NCI-H128 (cell line): Measurements from ENCODE around the gene MAGI1.

Experiments used
- DNase-seq: peaks from one replicate; lab custom pipeline; 2025; ENCODE audit not compliant: unreplicated experiment; lab: John Stamatoyannopoulos, UW

Gene MAGI1

DNA sequence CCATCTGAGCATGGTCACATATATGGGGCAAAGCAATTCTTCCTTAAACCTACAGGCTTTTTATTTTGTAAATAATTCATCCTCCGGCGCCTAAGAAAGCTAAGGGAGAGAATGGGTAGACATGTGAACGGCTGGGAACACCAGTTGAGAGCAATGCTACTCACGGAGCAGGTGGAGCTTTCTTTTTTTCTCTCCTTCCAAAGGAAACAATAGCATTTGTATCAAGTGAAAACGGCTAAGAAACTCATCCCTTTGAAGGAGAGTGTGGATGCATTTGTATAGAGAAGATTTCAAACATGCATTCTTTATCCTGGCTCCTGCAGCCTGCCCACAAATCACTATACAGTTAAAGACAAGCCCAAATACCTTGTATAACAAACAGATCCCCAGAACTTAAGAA is 637.8 kb downstream of the MAGI1 start:
- no peak for DNase-seq

DNA sequence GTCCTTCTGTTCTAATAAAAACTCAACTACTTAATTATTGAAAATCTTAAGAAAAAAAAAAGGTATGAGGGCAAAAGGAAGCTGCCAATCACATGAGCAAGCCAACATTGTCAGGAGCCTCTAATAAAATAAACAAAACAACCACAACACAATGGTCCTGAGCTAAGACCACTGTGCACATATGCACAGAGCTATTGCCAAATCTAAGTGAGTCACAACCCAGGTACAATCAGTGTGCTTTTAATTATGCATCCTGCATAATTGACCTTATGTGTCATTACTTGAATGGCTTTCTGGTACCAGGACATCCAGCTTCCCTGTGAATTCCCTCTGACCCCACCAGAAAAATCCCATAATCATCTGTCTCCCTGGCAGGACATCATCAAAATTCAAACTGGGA is 639.8 kb downstream of the MAGI1 start:
- no peak for DNase-seq

DNA sequence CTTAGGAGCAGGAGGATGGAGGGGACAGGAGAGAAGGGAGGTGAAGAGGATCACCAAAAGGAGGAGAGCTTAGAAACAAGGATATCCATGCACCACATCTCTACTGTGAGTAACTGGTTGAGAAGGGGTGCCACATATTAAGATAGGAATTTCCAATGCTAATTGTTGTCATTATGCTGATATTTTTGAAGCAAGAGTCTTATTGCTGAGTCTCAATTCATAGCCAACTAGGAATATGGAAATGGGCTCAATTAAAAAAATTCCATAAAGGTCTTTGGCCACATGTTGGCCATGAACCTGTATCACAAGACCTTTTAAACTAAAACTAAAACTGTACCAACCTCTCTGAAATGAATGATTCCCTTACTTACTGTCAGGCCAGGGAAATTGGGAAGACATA is 642.6 kb downstream of the MAGI1 start:
- no peak for DNase-seq

DNA sequence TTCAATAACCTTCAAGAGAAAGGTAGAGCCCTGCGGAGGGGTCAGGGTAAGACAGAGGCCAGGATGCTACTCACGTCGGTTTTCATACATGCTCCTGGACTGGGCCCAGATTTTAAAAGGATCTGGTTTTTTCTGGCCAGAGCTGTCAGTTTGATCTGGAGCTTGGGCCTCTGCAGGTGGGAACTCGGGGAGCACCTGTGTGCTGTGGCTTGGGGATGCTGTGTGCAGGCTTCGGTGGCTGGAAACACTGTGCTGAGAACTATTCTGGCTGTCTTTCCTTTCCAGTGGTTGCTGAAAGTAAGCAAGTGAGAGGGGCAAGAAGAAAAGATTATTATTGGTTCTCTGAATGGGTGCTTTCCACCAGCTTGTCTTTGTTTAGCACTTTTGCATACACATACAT is 647.6 kb downstream of the MAGI1 start:
- DNase-seq, result no peak

DNA sequence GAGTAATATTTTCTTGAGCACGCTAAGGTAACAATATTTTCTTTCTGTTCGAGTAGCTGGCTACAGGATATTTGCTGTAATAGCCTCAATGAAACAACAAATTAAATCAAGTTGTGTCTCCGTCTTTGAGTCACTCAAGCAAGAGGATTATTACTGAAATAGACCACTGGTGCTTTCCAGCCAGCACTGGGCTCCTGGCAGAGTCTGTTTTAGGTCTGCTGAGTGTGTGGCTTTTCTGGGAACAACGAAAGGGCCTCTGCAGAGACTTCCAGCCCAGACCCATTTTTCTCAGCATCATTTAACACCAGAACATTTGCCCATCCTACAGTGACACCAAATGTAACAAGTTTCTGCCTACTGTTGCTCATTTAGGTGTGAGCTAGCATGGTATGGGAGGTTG is 652.9 kb downstream of the MAGI1 start:
- no peak for DNase-seq

DNA sequence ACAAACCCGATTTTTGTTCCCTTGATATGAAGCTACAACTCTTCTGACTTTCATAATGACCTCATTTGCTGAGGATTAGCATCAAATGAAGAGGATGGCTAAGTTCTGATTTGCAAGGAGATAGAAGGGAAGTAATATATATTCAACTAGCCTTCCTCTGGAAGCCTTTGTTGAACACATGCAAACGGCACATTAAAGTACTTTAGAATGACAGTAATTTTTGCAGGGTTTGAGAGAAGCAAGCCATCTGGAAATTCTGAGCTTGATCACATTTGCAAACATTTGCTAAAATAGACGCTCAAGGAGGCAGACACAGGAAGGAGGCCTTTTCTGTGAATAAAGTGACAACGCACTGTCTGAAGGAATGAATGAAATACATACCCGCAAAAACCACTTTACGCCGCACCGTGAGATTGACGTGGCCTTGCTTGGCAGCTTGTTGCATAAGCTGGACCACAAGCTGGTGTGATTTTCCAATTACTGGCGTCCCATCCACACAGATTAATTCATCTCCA is 657.2 kb downstream of the MAGI1 start:
- DNase-seq, result no peak

DNA sequence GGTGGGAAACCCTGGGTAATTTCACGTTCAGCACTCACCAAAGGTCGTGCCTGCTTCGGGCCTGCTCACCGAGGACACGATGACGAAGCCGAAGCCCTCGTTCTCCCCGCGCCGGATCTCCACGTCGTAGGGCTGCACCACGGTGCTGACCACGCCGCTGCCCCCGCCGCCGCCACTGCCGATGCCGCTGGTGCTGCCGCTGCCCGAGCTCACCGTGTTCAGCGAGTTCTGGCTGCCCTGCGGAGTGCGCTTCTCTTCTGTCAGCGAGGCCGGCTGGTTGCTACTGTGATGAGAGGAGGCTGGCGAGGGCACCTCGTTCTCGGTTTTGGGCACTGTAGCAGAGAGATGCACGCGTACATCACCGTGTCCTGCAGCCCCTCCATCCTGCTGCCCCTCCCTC is 659.5 kb downstream of the MAGI1 start:
- no peak for DNase-seq

DNA sequence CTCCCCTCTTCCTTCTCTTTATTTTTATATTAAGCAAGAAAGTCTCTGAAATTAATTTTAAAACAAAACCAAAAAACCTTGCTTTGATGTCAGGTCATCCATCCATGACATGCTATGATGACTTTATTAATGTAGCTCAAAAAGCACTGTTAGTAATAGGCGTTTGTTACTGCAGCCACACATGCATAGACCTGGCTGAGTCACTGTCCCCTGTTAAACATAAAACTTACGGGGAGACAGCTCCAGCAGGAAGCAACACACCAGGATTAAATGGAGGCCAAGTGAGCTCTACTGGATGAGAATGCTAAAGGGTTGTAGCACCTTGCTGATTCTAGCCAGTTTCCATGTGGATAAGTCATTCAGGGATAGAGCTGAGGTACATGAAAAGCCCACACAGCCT is 661.1 kb downstream of the MAGI1 start:
- DNase-seq, result no peak

DNA sequence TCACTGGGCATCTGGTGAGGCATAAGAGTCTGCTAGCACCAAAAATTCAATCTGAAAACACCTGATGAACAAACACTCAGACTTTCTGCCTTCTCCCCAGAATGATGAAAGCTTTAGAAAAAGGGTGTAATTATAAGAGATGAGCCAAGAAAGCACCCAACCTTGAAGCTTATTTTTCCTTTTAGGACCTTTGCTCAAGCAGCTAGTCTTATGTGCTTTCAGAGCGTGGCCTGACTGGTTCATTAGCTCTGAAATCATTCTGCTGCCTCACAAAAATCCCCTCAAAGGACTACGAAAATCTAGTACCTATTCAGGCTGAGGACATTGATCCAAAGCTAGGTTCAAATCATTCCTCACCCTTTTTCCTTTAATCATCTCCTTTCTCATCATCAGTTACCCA is 662.3 kb downstream of the MAGI1 start:
- no peak for DNase-seq

DNA sequence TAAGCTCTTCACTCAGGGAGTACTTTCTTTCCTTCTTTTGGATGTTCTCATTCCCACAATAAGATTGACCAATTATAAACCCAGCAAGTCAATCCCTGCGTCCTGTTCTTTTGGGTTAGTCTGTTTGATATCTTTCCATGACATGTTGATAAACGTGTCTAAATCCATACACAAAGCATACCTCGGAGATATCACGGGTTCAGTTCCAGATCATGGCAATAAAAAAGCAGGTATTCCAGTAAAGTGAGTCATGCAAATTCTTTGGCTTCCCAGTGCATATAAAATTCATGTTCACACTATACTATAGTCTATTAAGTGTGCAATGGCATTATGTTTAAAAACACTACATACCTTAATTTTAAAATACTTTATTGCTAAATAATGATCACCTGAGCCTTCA is 667.7 kb downstream of the MAGI1 start:
- DNase-seq, result no peak

DNA sequence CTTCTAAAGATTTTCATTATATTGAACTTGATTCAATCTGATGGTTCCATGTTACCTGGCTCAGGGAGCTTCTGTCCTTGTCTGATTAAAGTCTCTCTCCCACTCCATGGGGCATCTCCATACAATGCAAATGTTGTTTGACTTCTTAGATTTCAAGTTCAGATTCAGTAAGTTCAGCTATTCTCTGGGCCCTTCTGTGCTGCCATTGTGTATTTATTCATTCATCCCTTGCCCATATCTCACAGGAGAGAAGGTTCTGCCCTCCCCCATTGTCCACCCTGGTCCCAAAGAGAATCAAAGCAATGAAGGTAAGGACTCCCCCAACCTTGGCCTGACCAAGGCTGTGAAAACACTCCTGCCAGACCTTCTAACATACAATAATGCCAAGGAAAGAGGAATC is 669.9 kb downstream of the MAGI1 start:
- DNase-seq, result no peak

DNA sequence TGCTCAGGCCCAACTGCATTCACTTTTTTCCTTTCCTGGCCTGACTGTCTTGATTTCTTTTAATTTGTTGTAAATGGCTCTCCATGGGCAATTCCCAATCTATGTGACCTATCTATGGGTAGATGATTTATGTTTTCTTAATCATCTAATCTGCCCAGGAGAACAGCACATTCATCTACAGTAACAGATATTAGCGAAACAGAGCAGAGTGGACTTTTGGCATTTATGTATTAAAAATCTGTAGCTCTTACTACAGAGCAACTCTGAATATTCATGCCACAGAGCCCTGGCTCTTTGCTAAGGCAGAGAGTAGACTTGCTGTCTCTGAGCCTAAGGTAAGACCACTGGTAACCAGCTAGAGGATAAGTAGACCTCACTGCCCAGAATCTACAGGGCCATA is 676.0 kb downstream of the MAGI1 start:
- no peak for DNase-seq

DNA sequence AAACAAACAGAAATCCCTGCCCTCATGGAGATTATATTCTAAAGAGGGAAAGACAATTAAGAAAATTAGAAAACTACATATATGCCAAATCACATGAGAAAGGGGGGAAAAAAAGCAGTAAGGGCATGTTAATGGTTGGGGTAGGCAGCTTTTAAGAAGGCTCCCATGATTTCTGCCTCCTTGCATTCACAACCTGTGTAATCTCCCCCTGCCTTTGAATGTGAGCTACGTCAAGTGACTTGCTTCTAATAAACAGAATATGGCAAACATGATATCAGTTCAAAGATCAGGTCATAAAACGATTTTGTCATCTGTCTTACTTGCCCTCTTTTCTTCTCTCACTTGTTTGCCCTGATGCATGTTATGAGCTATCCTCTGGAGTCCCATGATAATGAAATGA is 677.3 kb downstream of the MAGI1 start:
- DNase-seq, result no peak

DNA sequence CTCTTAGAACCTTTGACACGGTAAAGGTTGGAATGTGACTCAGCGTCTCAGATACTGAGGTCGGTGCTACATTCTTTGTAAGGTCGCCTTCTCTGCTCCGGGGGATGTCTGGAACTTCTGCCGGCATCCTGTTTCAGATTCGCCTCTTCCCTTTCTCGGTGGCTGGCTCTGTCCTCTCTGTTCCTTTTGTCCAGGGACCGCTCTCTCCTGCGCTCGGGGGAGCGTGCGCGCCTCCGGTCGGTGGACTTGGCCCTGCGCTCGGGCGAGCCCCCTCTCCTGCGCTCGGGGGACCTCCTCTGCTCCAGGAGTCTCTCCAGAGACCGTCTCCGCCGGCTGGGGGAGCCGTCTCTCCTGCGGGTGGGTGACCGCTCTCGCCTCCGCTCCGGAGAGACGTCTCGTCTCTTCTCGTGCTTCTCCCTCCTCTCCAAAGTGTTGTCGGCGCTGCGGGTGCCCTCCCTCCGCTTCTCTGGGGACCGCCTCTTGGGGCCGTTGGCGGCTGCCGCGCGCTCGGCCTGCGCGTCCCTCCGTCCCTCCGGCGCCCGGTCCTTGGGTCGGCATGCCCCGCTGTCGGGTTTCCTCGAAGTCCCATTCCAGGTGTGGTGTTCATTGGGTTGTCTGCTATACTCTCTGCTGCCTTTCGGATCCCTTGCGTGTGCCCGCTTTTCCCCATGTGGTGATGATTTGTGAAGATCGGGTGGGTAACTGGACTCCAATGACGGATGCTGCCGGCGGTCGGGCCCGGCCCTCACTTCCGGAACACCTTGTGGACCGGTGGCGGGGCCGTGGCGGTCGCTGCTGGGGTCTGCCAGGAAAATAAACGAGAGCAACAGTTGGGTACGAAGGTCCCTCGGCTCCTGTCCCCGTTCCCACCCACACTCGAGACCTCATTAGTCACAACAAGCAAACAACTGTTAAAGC is 682.1 kb downstream of the MAGI1 start:
- no peak for DNase-seq

DNA sequence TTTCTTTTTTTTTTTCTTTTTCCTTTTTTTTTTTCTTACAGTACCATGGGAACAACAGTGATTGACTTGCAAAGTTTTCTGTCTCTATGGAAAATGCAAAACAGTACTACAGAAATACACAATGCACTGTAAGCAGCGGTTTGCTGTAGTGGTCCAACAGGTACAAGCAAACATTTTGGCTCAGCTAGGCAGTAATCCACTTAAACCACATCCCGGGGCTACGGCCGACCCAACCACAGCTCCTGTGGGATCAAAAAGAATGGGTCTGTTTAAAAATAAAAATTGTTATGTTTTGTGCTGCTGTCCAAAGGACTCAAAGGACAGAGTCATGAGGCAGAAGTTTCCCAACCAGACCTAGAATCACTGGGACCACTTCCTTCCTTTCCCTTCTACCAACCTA is 683.8 kb downstream of the MAGI1 start:
- DNase-seq, result no peak

DNA sequence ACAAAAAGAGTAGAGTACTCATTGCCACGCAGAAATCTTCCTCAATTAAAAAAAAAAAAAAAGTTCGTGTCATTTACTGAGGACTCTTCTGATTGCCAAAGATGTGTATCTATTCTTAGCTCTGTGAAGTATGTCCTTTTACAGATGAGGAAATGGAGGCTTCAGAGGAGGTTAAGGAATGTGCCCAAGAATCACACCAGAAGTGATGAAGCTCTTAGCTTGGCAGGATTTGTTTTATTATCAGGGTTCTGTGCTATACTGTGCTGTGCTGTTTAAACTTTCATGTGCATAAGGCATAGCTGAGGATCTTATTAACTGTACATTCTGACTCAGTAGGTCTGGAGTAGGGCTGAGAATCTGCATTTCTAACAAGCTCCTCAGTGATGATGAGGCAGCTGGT is 685.8 kb downstream of the MAGI1 start:
- DNase-seq, result no peak

DNA sequence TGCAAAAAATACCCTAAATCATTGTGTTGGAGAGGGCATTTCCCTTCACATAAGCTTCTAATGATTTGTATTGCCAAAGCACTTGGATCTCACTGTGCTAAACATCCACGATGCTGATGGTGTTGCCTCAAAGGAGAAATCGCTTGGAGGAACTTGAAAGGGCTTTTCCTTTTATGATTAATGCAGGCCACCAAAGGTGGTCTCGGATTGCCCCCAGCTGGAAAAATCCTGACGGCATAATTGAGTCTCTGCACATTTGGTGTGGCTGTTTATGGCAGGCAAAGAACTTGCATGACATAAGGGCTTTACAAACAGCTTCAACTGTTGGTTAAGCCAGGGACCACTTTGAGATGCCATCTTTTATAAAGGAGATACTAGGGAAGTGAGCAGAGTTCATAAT is 687.0 kb downstream of the MAGI1 start:
- DNase-seq, result no peak

DNA sequence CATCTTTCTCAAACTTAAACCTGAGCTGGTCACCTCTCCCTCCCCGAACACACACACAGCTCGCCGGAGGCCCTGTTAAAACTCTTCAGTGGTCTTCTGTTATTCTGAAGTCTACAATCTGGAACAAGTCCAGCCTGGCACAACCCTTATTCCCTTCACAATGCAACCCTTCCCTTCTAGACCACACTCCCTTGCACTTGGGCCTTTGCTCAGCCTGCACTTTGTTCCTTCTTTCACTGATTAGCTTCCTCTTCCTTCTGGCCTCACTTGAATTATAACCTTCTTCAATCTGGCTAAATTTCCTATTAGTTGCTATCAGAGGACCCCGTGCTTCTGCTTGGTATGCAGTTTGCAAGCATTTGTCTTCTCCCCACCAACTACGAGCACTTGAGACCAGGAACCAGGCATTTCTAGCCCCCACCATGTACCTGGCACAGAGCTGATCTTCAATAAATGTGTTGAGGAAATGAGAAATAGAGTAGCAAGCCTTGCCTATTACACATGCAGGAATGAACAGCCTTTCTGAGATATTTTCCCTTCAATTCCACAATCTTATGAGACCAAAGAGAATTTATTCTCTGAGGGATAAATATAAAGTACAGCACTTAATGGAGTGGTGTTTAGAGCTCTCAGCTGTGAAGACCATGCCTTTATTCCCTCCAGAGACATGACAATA is 687.8 kb downstream of the MAGI1 start:
- DNase-seq, result no peak

DNA sequence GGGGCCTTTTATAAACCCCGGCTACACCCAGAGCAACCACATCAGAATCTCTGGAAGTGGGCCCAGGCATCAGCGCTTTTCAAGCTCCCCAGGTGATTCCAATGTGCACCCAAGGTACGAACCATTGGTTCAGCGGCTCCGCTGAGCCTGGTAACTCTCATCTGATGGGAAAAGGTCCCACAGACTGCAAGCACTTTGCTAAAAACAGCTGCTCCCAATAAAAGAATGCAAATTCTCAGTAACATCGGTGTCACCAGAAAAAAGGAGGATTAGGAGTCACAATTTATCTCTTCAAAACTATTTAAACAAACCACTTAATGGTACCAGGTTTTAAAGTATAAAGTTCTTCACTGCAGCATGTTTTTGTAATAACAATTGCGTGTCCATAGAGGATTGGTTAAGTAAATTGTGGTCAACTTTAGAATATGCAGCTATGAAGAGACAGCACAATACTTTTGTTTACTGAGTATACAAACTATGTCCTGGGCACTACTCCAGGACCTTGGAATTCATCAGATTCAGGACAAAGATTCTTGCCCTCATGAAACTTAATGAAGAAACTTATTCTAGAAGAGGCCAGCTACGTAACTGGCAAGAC is 690.2 kb downstream of the MAGI1 start:
- no peak for DNase-seq

DNA sequence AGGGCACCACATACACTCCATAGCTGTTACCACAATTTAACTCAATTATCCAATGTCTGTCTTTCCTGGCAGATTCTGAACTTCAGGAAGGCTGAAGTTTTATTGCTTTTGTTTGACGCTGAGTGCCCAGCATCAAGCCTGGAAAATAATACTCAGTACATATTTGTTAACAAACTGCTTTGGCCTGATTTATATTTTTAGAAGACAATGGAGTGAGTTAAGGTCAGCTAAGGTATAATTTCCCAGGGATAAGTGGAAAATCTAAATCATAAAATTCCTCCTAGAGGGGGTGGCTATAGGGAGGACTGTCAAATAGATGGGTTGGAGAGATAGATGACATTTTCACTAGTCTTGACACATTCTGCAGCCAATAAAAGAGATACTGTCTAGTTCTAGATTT is 691.6 kb downstream of the MAGI1 start:
- DNase-seq, result no peak

DNA sequence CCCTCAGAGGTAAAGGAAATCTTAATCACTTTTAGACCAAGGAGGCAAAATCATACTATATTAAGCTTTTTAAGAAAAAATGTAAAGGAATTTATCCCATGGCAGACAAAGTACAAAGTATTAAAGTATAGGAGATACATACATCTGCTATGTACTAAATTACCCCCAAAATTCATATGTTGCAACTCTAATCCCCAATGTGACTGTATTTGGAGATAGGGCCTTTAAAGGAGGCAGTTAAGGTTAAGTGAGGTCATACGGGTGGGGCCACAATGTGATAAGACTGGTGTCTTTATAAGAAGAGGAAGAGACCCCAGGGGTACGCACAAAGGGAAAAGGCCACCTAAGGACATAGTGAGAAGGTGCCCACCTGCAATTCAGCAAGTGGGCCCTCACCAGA is 693.9 kb downstream of the MAGI1 start:
- DNase-seq, result no peak

DNA sequence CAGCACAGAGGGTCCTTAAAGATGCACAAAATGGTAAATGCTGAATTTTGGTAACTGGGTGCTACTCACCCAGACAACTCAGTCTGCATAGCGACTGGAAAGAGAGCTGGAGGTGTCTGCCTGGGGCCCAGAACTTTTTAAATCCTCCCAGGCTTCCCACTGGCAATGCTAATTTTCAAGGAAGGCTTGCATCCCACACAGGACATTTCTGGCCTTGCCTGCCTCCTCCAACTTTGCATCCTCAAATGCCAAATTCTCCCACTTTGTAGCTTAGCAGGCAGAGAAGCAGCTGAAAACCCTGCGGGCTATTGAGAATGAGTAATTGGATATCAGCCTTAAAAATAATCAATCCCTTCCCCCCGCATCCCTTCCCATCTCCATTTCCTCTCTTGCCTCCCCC is 694.3 kb downstream of the MAGI1 start:
- no peak for DNase-seq
